GM23338 (cell line): ENCODE measurements around the gene SLC12A7. TPM values are rescaled to one million over a fixed set of nuclear protein-coding genes. Genes with fewer than 3 reads are reported as not detected.

Experiments
- ATAC-seq: fragments of 200-7000 bp; cut with Tn5 transposase; 3 replicates; pipeline ENCODE4 v1.9.1; 2020
- DNase-seq: peaks from one replicate; pipeline ENCODE4 v3.0.0-alpha.2; 2015; ENCODE audit warnings: low spot score
- H2AFZ ChIP-seq: fragments of 200-600 bp; sonication (generic); 2 replicates; pipeline ENCODE4 v1.8.0; 2016; ENCODE audit warnings: antibody characterized with exemption, mild to moderate bottlenecking, moderate library complexity
- H3F3A ChIP-seq: fragments of 200-600 bp; sonication (generic); replicated peaks from 2 replicates; pipeline ENCODE4 v1.8.0; 2017; ENCODE audit warnings: antibody characterized with exemption, mixed run types, low read depth
- H3K27ac ChIP-seq: fragments of 200-600 bp; sonication (generic); 2 replicates; pipeline ENCODE4 v1.6.1; 2016; ENCODE audit warnings: low read depth
- H3K27me3 ChIP-seq: fragments of 200-600 bp; sonication (generic); 2 replicates; pipeline ENCODE4 v1.8.0; 2016; ENCODE audit warnings: mild to moderate bottlenecking, mixed run types, moderate library complexity; ENCODE audit not compliant: insufficient read depth
- H3K36me3 ChIP-seq: fragments of 200-600 bp; sonication (generic); 2 replicates; pipeline ENCODE4 v1.8.0; 2016; ENCODE audit warnings: mild to moderate bottlenecking; ENCODE audit not compliant: insufficient read depth
- H3K4me1 ChIP-seq: fragments of 200-600 bp; sonication (generic); 2 replicates; pipeline ENCODE4 v1.8.0; 2016; ENCODE audit warnings: mild to moderate bottlenecking, moderate library complexity; ENCODE audit not compliant: insufficient read depth
- H3K4me2 ChIP-seq: fragments of 200-600 bp; sonication (generic); 2 replicates; pipeline ENCODE4 v1.7.1; 2017; ENCODE audit warnings: mixed run types
- H3K4me3 ChIP-seq: fragments of 200-600 bp; sonication (generic); 2 replicates; pipeline ENCODE4 v1.6.1; 2016; ENCODE audit warnings: mixed run types
- H3K79me2 ChIP-seq: fragments of 200-600 bp; sonication (generic); replicated peaks from 2 replicates; pipeline ENCODE4 v1.8.0; 2017; ENCODE audit warnings: mild to moderate bottlenecking; ENCODE audit not compliant: insufficient read depth
- H3K9me2 ChIP-seq: fragments of 200-600 bp; sonication (generic); 2 replicates; pipeline ENCODE4 v1.8.0; 2017; ENCODE audit not compliant: insufficient read depth
- H4K20me1 ChIP-seq: fragments of 200-600 bp; sonication (generic); replicated peaks from 2 replicates; pipeline ENCODE4 v1.8.0; 2017; ENCODE audit warnings: mild to moderate bottlenecking; ENCODE audit not compliant: insufficient read depth
- H3K27ac Mint-ChIP-seq: 2 replicates; pipeline ENCODE4 v1.8.0; 2020; ENCODE audit warnings: inconsistent platforms, mild to moderate bottlenecking, moderate library complexity, mixed read lengths
- H3K27me3 Mint-ChIP-seq: 3 replicates; pipeline ENCODE4 v1.8.0; 2022; ENCODE audit warnings: low read depth, mild to moderate bottlenecking, moderate library complexity, mixed read lengths, inconsistent platforms; ENCODE audit not compliant: insufficient read depth, poor library complexity
- H3K36me3 Mint-ChIP-seq: 3 replicates; pipeline ENCODE4 v1.8.0; 2021; ENCODE audit warnings: low read depth, mild to moderate bottlenecking, inconsistent platforms, moderate library complexity, mixed read lengths
- H3K4me1 Mint-ChIP-seq: 3 replicates; pipeline ENCODE4 v1.8.0; 2020; ENCODE audit warnings: mild to moderate bottlenecking, inconsistent platforms, mixed read lengths
- H3K4me3 Mint-ChIP-seq: 3 replicates; pipeline ENCODE4 v1.8.0; 2021; ENCODE audit warnings: moderate library complexity, mild to moderate bottlenecking, inconsistent platforms, mixed read lengths
- H3K9me3 Mint-ChIP-seq: 3 replicates; pipeline ENCODE4 v1.8.0; 2020; ENCODE audit warnings: moderate library complexity, mild to moderate bottlenecking, inconsistent platforms, mixed read lengths
- CREB1 ChIP-seq: fragments of 250-450 bp; sonication (Bioruptor Pico); IDR thresholded peaks from 2 replicates; pipeline ENCODE4 v1.5.0; 2020; ENCODE audit warnings: low read depth, mild to moderate bottlenecking, moderate library complexity
- EZH2 ChIP-seq: fragments of 200-600 bp; sonication (generic); IDR thresholded peaks from one replicate; pipeline ENCODE4 v1.8.0; 2017; ENCODE audit warnings: antibody characterized with exemption, mild to moderate bottlenecking, low read depth; ENCODE audit not compliant: unreplicated experiment
- EZH2phosphoT487 ChIP-seq: fragments of 200-600 bp; sonication (generic); IDR thresholded peaks from one replicate; pipeline ENCODE4 v1.8.1; 2018; ENCODE audit warnings: antibody characterized with exemption; ENCODE audit not compliant: unreplicated experiment
- NANOG ChIP-seq: IDR thresholded peaks from 2 replicates; pipeline ENCODE4 v1.6.1; 2016; ENCODE audit warnings: antibody characterized with exemption, borderline replicate concordance
- ZNF114 ChIP-seq: fragments of 250-450 bp; sonication (Bioruptor Pico); IDR thresholded peaks from 2 replicates; pipeline ENCODE4 v1.5.0; 2020; ENCODE audit warnings: mild to moderate bottlenecking, moderate library complexity
- ZNF331 ChIP-seq: fragments of 250-450 bp; sonication (Bioruptor Pico); IDR thresholded peaks from 2 replicates; pipeline ENCODE4 v1.5.0; 2020; ENCODE audit warnings: low read depth, mild to moderate bottlenecking, moderate library complexity
- polyA plus RNA-seq: library from polyadenylated mRNA; unstranded; fragments of >200 nt; fragmentation: Nextera tagmentation; extraction: Ambion mirVana; gene quantifications from 2 replicates; pipeline ENCODE4 v1.2.1, GENCODE V29; 2016
- total RNA-seq: library from RNA; depleted of rRNA; stranded (reverse); fragments of >200 nt; shearing (Covaris generic); gene quantifications from 2 replicates; pipeline ENCODE4 v1.2.3, GENCODE V29; 2014
- TF ChIP-seq, protein P1 (sequence below): IDR thresholded peaks from one replicate; pipeline ENCODE4 v1.6.1; 2018; ENCODE audit warnings: antibody characterized with exemption; ENCODE audit not compliant: unreplicated experiment
- TF ChIP-seq, protein P2 (sequence below), 2 experiments: fragments of 200-600 bp in 1 of 2; sonication (generic) in 1 of 2; conservative IDR thresholded peaks; 2 replicates each; pipeline versions ENCODE4 v1.5.1 to v1.6.1; 2016 to 2017; ENCODE audit warnings: antibody characterized with exemption in 2 of 2, low read depth in 2 of 2, mild to moderate bottlenecking in 2 of 2, moderate library complexity in 1 of 2
- TF ChIP-seq, protein P3 (sequence below): fragments of 250-450 bp; sonication (Bioruptor Pico); IDR thresholded peaks from 2 replicates; pipeline ENCODE4 v1.5.0; 2020; ENCODE audit warnings: mild to moderate bottlenecking, moderate library complexity

SLC12A7 gene
- total and polyA plus RNA-seq, 2 experiments from 2014 or later = 7.4 to 32.2 TPM

DNA sequence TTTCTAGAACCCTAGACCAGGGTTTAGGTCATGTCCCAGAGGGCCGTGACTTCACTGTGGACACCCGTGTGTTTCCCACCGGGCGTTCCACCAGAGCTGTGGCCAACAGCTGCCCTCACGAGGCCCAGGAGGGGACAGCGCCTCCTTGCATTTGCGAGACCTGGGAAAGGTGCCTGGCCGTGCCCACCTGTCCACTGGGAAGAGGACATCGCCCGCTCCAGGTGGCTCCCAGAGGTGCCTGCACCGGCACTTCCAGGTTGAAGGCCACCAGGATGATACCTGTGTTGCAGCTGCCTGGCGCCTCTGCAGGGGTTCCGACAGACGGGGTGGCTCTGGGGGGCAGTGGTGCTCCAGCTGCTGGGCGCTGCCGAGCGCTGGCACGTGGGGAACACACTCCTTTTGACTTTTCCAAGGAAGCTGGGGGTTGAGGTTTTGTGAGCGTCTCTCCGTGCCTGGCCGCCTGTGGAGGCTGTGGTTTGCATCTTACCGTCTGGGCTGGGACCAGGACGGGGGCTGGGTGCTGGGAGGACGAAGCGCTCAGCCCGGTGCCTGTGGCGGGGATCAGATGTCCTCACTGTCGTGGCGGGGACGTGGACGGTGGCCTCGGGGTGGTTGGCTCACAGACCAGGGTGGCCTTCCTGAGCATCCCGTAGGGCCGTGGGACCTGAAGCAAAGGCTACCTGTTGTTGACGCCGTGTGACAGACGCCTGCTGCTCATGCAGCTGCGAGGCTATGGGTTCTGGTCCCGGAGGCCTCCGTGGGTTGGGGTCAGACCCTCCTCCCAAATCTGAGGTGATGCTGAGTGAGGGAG, 84.0 kb downstream of the SLC12A7 start:
- Histone ChIP-seq H2AFZ (no peak overlapping the region), H3K4me3 (no peak overlapping the region), H3K79me2 (no peaks in the 10 kb centered on the region), H3K27ac (no peak overlapping the region), H3F3A (no peaks in the 10 kb centered on the region), H4K20me1 (no peaks in the 10 kb centered on the region), H3K9me2 (no peaks in the 10 kb centered on the region), H3K36me3 (no peaks in the 10 kb centered on the region), H3K27me3 (no peaks in the 10 kb centered on the region), H3K4me1 (no peaks in the 10 kb centered on the region), H3K4me2 (no peak overlapping the region)
- Mint-ChIP-seq H3K36me3 (no peaks in the 10 kb centered on the region), H3K4me3 (no peak overlapping the region), H3K4me1 (no peaks in the 10 kb centered on the region; the same call in 2 of the 3 replicates), H3K27ac (no peak overlapping the region), H3K9me3 (no peaks in the 10 kb centered on the region), H3K27me3 (peaks cover 3% of the 10 kb centered on the region)
- ATAC-seq = no peak
- TF ChIP-seq, protein P1, sequence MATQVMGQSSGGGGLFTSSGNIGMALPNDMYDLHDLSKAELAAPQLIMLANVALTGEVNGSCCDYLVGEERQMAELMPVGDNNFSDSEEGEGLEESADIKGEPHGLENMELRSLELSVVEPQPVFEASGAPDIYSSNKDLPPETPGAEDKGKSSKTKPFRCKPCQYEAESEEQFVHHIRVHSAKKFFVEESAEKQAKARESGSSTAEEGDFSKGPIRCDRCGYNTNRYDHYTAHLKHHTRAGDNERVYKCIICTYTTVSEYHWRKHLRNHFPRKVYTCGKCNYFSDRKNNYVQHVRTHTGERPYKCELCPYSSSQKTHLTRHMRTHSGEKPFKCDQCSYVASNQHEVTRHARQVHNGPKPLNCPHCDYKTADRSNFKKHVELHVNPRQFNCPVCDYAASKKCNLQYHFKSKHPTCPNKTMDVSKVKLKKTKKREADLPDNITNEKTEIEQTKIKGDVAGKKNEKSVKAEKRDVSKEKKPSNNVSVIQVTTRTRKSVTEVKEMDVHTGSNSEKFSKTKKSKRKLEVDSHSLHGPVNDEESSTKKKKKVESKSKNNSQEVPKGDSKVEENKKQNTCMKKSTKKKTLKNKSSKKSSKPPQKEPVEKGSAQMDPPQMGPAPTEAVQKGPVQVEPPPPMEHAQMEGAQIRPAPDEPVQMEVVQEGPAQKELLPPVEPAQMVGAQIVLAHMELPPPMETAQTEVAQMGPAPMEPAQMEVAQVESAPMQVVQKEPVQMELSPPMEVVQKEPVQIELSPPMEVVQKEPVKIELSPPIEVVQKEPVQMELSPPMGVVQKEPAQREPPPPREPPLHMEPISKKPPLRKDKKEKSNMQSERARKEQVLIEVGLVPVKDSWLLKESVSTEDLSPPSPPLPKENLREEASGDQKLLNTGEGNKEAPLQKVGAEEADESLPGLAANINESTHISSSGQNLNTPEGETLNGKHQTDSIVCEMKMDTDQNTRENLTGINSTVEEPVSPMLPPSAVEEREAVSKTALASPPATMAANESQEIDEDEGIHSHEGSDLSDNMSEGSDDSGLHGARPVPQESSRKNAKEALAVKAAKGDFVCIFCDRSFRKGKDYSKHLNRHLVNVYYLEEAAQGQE = no peak
- TF ChIP-seq EZH2phosphoT487 (no peak), CREB1 (CRISPR knock-in tag) (no peak), NANOG (no peak), ZNF114 (no peak), EZH2 (no peak), ZNF331 (CRISPR knock-in tag) (no peak)
- TF ChIP-seq, protein P2, sequence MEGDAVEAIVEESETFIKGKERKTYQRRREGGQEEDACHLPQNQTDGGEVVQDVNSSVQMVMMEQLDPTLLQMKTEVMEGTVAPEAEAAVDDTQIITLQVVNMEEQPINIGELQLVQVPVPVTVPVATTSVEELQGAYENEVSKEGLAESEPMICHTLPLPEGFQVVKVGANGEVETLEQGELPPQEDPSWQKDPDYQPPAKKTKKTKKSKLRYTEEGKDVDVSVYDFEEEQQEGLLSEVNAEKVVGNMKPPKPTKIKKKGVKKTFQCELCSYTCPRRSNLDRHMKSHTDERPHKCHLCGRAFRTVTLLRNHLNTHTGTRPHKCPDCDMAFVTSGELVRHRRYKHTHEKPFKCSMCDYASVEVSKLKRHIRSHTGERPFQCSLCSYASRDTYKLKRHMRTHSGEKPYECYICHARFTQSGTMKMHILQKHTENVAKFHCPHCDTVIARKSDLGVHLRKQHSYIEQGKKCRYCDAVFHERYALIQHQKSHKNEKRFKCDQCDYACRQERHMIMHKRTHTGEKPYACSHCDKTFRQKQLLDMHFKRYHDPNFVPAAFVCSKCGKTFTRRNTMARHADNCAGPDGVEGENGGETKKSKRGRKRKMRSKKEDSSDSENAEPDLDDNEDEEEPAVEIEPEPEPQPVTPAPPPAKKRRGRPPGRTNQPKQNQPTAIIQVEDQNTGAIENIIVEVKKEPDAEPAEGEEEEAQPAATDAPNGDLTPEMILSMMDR (conservative IDR thresholded peaks at IDR 0.05; ENCODE audit: low read depth in 2 of 2) = no peak
- TF ChIP-seq, protein P3, sequence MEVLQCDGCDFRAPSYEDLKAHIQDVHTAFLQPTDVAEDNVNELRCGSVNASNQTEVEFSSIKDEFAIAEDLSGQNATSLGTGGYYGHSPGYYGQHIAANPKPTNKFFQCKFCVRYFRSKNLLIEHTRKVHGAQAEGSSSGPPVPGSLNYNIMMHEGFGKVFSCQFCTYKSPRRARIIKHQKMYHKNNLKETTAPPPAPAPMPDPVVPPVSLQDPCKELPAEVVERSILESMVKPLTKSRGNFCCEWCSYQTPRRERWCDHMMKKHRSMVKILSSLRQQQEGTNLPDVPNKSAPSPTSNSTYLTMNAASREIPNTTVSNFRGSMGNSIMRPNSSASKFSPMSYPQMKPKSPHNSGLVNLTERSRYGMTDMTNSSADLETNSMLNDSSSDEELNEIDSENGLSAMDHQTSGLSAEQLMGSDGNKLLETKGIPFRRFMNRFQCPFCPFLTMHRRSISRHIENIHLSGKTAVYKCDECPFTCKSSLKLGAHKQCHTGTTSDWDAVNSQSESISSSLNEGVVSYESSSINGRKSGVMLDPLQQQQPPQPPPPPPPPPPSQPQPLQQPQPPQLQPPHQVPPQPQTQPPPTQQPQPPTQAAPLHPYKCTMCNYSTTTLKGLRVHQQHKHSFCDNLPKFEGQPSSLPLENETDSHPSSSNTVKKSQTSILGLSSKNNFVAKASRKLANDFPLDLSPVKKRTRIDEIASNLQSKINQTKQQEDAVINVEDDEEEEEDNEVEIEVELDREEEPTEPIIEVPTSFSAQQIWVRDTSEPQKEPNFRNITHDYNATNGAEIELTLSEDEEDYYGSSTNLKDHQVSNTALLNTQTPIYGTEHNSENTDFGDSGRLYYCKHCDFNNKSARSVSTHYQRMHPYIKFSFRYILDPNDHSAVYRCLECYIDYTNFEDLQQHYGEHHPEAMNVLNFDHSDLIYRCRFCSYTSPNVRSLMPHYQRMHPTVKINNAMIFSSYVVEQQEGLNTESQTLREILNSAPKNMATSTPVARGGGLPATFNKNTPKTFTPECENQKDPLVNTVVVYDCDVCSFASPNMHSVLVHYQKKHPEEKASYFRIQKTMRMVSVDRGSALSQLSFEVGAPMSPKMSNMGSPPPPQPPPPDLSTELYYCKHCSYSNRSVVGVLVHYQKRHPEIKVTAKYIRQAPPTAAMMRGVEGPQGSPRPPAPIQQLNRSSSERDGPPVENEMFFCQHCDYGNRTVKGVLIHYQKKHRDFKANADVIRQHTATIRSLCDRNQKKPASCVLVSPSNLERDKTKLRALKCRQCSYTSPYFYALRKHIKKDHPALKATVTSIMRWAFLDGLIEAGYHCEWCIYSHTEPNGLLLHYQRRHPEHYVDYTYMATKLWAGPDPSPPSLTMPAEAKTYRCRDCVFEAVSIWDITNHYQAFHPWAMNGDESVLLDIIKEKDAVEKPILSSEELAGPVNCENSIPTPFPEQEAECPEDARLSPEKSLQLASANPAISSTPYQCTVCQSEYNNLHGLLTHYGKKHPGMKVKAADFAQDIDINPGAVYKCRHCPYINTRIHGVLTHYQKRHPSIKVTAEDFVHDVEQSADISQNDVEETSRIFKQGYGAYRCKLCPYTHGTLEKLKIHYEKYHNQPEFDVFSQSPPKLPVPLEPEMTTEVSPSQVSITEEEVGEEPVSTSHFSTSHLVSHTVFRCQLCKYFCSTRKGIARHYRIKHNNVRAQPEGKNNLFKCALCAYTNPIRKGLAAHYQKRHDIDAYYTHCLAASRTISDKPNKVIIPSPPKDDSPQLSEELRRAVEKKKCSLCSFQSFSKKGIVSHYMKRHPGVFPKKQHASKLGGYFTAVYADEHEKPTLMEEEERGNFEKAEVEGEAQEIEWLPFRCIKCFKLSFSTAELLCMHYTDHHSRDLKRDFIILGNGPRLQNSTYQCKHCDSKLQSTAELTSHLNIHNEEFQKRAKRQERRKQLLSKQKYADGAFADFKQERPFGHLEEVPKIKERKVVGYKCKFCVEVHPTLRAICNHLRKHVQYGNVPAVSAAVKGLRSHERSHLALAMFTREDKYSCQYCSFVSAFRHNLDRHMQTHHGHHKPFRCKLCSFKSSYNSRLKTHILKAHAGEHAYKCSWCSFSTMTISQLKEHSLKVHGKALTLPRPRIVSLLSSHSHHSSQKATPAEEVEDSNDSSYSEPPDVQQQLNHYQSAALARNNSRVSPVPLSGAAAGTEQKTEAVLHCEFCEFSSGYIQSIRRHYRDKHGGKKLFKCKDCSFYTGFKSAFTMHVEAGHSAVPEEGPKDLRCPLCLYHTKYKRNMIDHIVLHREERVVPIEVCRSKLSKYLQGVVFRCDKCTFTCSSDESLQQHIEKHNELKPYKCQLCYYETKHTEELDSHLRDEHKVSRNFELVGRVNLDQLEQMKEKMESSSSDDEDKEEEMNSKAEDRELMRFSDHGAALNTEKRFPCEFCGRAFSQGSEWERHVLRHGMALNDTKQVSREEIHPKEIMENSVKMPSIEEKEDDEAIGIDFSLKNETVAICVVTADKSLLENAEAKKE (CRISPR knock-in tag) = no peak
- no peak for DNase-seq
